C4-2B (cell line): Measurements from ENCODE around the gene KRT1.

Experiments
- CTCF ChIP-seq: fragments of 450-650 bp; conservative IDR thresholded peaks from 2 replicates; pipeline ENCODE4 v1.5.1; 2017; ENCODE audit warnings: mild to moderate bottlenecking
- ZFX ChIP-seq: fragments of 450-650 bp; IDR thresholded peaks from 2 replicates; pipeline ENCODE4 v1.6.1; 2017

- TF ChIP-seq CTCF = no peak
- TF ChIP-seq ZFX = no peak
Observed at GRCh38 chr12:52628841-52629240, 51.4 kb downstream of the KRT1 start.
